Right forelimb (tissue), 1 donor: Measurements from ENCODE around the gene CCM2L.

ENCODE experiments used
- DNase-seq: peaks from one replicate; pipeline ENCODE4 v3.0.0-alpha.2; 2018

The CCM2L gene

GRCh38 chr20:31998246-31998645 is 12.0 kb upstream of the CCM2L start:
- DNase-seq: no peak

GRCh38 chr20:32003325-32003724 is 6.9 kb upstream of the CCM2L start:
- no peak for DNase-seq

GRCh38 chr20:32004963-32005362 is 5.3 kb upstream of the CCM2L start:
- DNase-seq: no peak

- no peak for DNase-seq
These were observed 4.2 kb upstream of the CCM2L start for GRCh38 chr20:32006053-32006452.

- DNase-seq: no peak
These were observed 3.1 kb upstream of the CCM2L start for GRCh38 chr20:32006841-32007786.

- DNase-seq: no peak
These were observed 2.2 kb upstream of the CCM2L start for GRCh38 chr20:32007787-32008616.

- DNase-seq: no peak
These were observed 674 bp upstream of the CCM2L start for GRCh38 chr20:32009564-32009963.

- no peak for DNase-seq
These were observed 428 bp downstream of the CCM2L start for GRCh38 chr20:32010666-32011065.

- DNase-seq: no peak
These were observed 2.0 kb downstream of the CCM2L start for GRCh38 chr20:32012159-32012688.

GRCh38 chr20:32013326-32013725 is 3.1 kb downstream of the CCM2L start:
- no peak for DNase-seq

- no peak for DNase-seq
These were observed 7.5 kb downstream of the CCM2L start for GRCh38 chr20:32017711-32018251.

GRCh38 chr20:32018269-32019155 is 8.3 kb downstream of the CCM2L start:
- DNase-seq: peak; percentile 62

- DNase-seq: no peak
These were observed 8.9 kb downstream of the CCM2L start for GRCh38 chr20:32019156-32019510.

GRCh38 chr20:32019563-32020463 is 9.6 kb downstream of the CCM2L start:
- no peak for DNase-seq

GRCh38 chr20:32021091-32021490 is 10.9 kb downstream of the CCM2L start:
- no peak for DNase-seq

- DNase-seq: no peak
These were observed 14.6 kb downstream of the CCM2L start for GRCh38 chr20:32024683-32025295.

GRCh38 chr20:32027643-32028042 is 17.4 kb downstream of the CCM2L start:
- DNase-seq: no peak

- no peak for DNase-seq
These were observed 18.6 kb downstream of the CCM2L start for GRCh38 chr20:32028647-32029372.

GRCh38 chr20:32029561-32029960 is 19.3 kb downstream of the CCM2L start:
- DNase-seq: no peak
